T-helper 1 cell (primary cell): ENCODE data around the gene PTTG1.
"Not testable (repeated sequence)": the region's sequence is repeated elsewhere in the genome, so short reads cannot be mapped to it uniquely, and the experiment has no call there.

ENCODE experiments used
- DNase-seq, 5 donors: peaks; one replicate each; pipeline ENCODE4 v3.0.0-alpha.2; 2012 to 2020

Gene PTTG1

GRCh38 chr5:160427607-160428006 is 6.0 kb downstream of the PTTG1 start:
- DNase-seq: no peak

- no peak for DNase-seq
Measured at GRCh38 chr5:160432196-160432595, 10.5 kb downstream of the PTTG1 start.

GRCh38 chr5:160432787-160433186 is 11.1 kb downstream of the PTTG1 start:
- no peak for DNase-seq

GRCh38 chr5:160434022-160434531 is 12.4 kb downstream of the PTTG1 start:
- DNase-seq: peak in 1 of 5 donors; percentile 51

- DNase-seq: no peak
Measured at GRCh38 chr5:160435532-160435931, 13.9 kb downstream of the PTTG1 start.

GRCh38 chr5:160436017-160436416 is 14.4 kb downstream of the PTTG1 start:
- DNase-seq: no peak

- not testable (repeated sequence) for DNase-seq
Measured at GRCh38 chr5:160436661-160437060, 15.0 kb downstream of the PTTG1 start.

- DNase-seq: no peak
Measured at GRCh38 chr5:160437271-160437670, 15.6 kb downstream of the PTTG1 start.

GRCh38 chr5:160438316-160439204 is 16.9 kb downstream of the PTTG1 start:
- DNase-seq: peak in 4 of 5 donors; percentile 26 to 78 (median 42)

- DNase-seq: peak; percentile 71 to 87 (median 80)
Measured at GRCh38 chr5:160439205-160439600, 17.5 kb downstream of the PTTG1 start.

- no peak for DNase-seq
Measured at GRCh38 chr5:160441311-160441781, 19.7 kb downstream of the PTTG1 start.

GRCh38 chr5:160442824-160443431 is 21.3 kb downstream of the PTTG1 start:
- DNase-seq: no peak

GRCh38 chr5:160444407-160444806 is 22.8 kb downstream of the PTTG1 start:
- DNase-seq: no peak

- no peak for DNase-seq
Measured at GRCh38 chr5:160445132-160445531, 23.5 kb downstream of the PTTG1 start.

GRCh38 chr5:160445751-160446150 is 24.1 kb downstream of the PTTG1 start:
- DNase-seq: no peak

- DNase-seq: no peak
Measured at GRCh38 chr5:160448886-160449285, 27.2 kb downstream of the PTTG1 start.

- no peak for DNase-seq
Measured at GRCh38 chr5:160449458-160449857, 27.8 kb downstream of the PTTG1 start.

- DNase-seq: no peak
Measured at GRCh38 chr5:160450164-160450932, 28.7 kb downstream of the PTTG1 start.

GRCh38 chr5:160451281-160451680 is 29.6 kb downstream of the PTTG1 start:
- no peak for DNase-seq

GRCh38 chr5:160452036-160452435 is 30.4 kb downstream of the PTTG1 start:
- DNase-seq: no peak

GRCh38 chr5:160452795-160453194 is 31.1 kb downstream of the PTTG1 start:
- no peak for DNase-seq

GRCh38 chr5:160453751-160454150 is 32.1 kb downstream of the PTTG1 start:
- no peak for DNase-seq

- no peak for DNase-seq
Measured at GRCh38 chr5:160455600-160455999, 33.9 kb downstream of the PTTG1 start.
